ENCODE data around the gene TMEM235. TPM values are rescaled to one million over a fixed set of nuclear protein-coding genes. Genes with fewer than 3 reads are reported as not detected.

The TMEM235 gene
- total RNA-seq, 4 donors from 2014 or later = not detected

DNA sequence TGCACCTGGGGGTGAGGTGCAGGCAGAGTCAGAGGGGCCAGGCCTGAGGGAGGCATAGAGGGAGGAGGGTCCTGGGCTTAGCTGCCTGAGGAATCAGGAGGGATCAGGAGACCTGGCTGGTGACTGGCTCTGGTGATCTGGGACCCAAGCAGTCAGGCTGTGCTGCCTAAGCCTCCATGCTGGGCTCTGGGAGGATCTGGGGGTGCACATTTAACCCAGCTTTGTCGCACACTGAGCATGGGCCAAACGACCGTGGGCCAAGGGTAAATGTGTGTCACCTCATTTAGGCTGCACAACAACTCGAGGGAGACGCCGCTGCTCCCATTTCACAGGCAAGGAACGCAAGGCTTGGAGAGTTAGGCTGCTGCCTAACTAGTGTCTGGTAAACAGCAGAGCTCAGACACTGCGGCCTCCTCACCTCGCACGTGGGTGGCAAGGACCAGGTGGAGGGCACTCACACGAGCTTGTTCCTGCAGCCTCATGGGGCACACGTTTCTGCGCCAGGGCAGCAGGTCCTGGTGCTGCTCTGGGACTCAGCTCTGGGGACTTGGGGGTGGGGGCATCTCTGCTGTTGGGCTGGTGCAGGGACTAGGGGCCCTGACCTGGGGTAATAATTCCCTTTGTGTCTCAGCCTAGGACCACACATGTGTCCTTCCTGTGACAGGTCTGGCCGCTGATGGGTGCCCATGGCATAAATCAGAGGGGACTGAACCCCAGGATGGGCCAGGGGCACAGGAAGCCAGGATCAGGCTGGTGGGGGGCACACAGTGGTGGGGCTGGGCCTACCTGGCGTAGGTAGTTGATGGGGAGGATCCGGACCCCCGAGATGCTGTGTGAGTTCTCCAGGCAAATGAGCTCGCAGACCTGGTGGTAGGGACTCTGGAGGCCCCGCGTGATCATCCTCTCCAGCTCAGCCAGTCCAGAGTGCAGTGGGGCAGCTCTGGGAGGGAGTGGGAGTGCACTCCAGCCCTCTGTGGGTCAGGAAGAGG, 18.7 kb downstream of the TMEM235 start:
- H3K27me3 ChIP-seq = no peaks in the 10 kb centered on the region
- 75 to 78% methylated on average over 9 to 18 of the region's 20 CpGs for WGBS, 2 donors
- H3K9me3 ChIP-seq = no peaks in the 10 kb centered on the region
- H3K4me3 ChIP-seq (replicated peaks in 1 of 3) = no peak overlapping the region
- H3K4me1 ChIP-seq = peaks cover 0 to 24% of the 10 kb centered on the region in 2 donors
- no peak for TF ChIP-seq POLR2A (IDR thresholded peaks at IDR 0.05)
- TF ChIP-seq, protein P1, sequence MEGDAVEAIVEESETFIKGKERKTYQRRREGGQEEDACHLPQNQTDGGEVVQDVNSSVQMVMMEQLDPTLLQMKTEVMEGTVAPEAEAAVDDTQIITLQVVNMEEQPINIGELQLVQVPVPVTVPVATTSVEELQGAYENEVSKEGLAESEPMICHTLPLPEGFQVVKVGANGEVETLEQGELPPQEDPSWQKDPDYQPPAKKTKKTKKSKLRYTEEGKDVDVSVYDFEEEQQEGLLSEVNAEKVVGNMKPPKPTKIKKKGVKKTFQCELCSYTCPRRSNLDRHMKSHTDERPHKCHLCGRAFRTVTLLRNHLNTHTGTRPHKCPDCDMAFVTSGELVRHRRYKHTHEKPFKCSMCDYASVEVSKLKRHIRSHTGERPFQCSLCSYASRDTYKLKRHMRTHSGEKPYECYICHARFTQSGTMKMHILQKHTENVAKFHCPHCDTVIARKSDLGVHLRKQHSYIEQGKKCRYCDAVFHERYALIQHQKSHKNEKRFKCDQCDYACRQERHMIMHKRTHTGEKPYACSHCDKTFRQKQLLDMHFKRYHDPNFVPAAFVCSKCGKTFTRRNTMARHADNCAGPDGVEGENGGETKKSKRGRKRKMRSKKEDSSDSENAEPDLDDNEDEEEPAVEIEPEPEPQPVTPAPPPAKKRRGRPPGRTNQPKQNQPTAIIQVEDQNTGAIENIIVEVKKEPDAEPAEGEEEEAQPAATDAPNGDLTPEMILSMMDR (IDR thresholded peaks at IDR 0.05) = no peak
- no peaks in the 10 kb centered on the region for H3K36me3 ChIP-seq
- H3K27ac ChIP-seq = no peak overlapping the region
- no peak for DNase-seq
- intact Hi-C loops (cut with DNase I) = loop anchor here (2.0 to 5.0 kb wide), 3 partner anchors 73 to 172 kb away; no protein-coding TSS in a partner anchor

DNA sequence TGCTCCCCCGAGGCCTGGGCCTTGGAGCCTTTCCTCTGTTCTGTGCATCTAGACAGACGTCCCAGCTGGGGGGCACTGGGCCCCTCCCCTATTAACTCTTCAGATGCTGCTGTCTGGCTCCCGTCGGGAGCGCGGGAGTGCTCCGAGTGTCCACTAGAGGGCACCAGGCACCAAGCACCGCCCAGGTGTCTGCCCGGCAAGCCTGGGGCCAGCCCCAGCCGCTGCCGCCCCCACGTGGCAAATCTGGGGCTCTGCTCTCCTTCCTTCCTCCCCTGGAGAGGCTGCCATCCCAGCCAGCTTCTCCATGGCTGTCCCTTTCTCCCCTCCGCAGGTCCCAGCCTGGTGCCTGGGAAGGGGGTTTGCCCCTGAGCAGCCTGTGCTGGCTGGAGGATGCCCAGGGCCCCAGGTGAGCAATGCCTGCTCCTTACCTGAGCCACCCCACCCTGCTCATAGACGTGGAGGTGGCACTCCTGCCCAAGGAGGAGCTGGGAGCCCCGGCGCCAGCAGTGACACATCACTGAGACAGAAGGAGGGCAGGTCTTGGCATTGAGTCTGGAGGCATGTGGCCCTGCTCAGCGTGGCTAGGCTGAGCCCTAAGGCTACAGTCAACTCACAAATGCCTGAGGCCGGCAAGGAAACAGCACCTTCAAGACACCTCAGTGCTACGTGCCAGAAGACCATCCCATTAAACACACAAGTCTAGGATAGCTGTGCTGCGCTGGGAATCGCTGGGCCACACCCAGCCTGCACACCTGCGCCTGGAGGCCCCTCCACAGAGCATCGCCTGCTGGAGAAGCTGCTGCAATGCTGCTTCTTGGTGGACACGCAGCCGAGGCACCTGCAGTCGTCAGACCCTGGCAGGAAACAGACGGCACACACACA, 19.7 kb downstream of the TMEM235 start:
- Histone ChIP-seq H3K9me3 (no peaks in the 10 kb centered on the region), H3K27ac (peak overlapping the region in 1 of 3 donors; percentile 39), H3K27me3 (no peaks in the 10 kb centered on the region), H3K4me3 (replicated peaks in 1 of 3) (no peak overlapping the region), H3K4me1 (peaks cover 0 to 24% of the 10 kb centered on the region in 2 donors), H3K36me3 (no peaks in the 10 kb centered on the region)
- DNase-seq = peak; percentile 83 to 88
- intact Hi-C loops (cut with DNase I) = loop anchor here (2.0 to 5.0 kb wide), 2 partner anchors 140 to 171 kb away; no protein-coding TSS in a partner anchor
- WGBS, 2 donors = 22 to 56% methylated on average over 5 to 18 of the region's 27 CpGs
- TF ChIP-seq, protein P1 (IDR thresholded peaks at IDR 0.05) = peak in 5 of 6 experiments; percentile 97 to 100 (median 99)
- TF ChIP-seq POLR2A (IDR thresholded peaks at IDR 0.05) = no peak

DNA sequence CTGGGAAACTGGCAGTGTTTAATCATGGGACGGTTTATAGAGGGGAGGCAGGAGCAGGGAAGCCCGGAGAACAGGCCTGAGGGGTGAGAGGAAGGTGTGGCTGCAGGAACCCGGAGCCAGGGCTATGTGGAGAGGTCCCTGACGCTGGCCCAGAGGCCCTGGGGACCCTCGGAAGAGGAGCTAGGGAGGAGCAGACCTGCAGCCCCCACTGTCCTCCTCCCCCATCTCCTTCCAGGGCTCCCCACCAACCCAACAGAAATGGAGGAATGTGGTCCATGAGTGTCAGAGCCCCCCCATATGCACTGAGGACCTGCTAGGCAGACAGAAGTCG, 20.3 kb downstream of the TMEM235 start:
- intact Hi-C loops (cut with DNase I) = loop anchor here (2.0 to 5.0 kb wide), 2 partner anchors 141 to 171 kb away; no protein-coding TSS in a partner anchor
- Histone ChIP-seq H3K36me3 (no peaks in the 10 kb centered on the region), H3K27me3 (no peaks in the 10 kb centered on the region), H3K27ac (no peak overlapping the region), H3K4me3 (replicated peaks in 1 of 3) (no peak overlapping the region), H3K9me3 (no peaks in the 10 kb centered on the region), H3K4me1 (peaks cover 0 to 24% of the 10 kb centered on the region in 2 donors)
- 60 to 65% methylated on average over 6 of the region's 6 CpGs for WGBS, 2 donors
- TF ChIP-seq POLR2A (IDR thresholded peaks at IDR 0.05) = no peak
- TF ChIP-seq, protein P1 (IDR thresholded peaks at IDR 0.05) = no peak
- no peak for DNase-seq

DNA sequence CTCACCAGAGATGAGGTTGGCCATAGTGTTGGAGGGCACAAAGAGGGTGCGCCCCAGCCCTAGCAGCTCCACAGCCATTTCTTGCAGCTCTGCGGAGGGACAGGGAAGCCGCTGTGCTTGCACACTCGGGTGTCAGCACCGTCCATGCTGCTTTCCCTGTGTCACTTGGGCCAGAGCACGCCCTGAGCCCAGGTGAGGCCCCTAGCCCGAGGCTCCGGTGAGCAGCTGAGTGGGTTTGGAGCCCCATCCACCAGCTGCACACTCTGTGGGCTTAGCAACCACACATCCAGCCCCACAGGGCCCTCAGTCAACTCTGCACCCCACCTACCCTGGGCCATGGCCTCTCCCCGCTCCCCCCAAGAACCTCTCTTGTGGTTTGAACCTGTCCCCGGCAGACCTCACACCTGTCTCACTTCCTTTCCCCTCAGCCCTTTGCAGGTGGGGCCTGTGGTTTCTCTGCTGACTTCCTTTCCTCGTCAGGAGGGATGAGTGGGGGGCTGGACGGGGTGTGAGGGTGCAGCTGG, 20.7 kb downstream of the TMEM235 start:
- H3K27ac ChIP-seq = no peak overlapping the region
- no peak for DNase-seq
- no peaks in the 10 kb centered on the region for H3K36me3 ChIP-seq
- H3K27me3 ChIP-seq = no peaks in the 10 kb centered on the region
- H3K9me3 ChIP-seq = no peaks in the 10 kb centered on the region
- 63 to 65% methylated on average over 5 to 11 of the region's 12 CpGs for WGBS, 2 donors
- H3K4me1 ChIP-seq = peaks cover 0 to 24% of the 10 kb centered on the region in 2 donors
- TF ChIP-seq, protein P1 (IDR thresholded peaks at IDR 0.05) = no peak
- TF ChIP-seq POLR2A (IDR thresholded peaks at IDR 0.05) = no peak
- no peak overlapping the region for H3K4me3 ChIP-seq (replicated peaks in 1 of 3)
- intact Hi-C loops (cut with DNase I) = loop anchor here (5.0 kb wide), 1 partner anchor 170 kb away; no protein-coding TSS in a partner anchor
